Measurements from ENCODE around the gene UVSSA. TPM values are rescaled to one million over a fixed set of nuclear protein-coding genes. Genes with fewer than 3 reads are reported as not detected.
A peak's percentile ranks its signal among the peaks of the same experiment; 100 is the strongest.

Gene UVSSA
- total RNA-seq, 1 experiment from 2014 or later: 40.4 TPM

DNA sequence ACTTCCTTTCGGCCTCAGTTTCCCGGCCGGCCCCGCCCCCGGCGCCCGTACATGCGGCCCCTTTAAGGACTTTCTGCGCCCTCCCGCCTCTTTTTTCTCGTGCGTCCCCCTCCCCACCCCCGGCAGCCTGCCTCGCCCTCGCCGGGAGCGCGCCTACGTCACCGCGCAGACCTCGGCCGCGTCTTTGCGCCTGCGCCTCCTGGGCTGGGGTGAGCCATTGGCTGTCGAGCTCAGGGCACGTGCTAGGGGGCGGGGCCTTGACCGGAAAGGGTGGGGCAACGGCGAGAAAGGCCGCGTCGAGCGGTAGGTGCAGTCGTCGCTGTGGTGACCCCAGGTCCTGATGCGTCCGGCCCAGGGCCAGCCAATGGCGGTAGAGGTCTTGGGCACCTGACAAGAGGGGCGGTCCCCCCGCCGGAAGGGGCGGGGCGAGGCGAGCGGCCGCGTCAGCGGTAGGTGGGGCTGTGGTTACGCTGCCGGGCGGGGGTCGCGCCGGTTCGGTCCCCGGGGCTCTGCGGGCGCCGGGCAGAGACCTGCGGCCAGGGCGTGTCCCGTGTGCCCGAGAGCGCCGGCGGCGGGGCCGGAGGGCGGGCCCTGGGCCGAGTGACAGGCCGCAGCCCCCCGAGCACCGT is at the start of gene UVSSA (continued):
- TF ChIP-seq CBFB (CRISPR knock-in tag; IDR thresholded peaks at IDR 0.05; ENCODE audit: low read depth) (0 out of 2 replicates have a peak, but pooled peaks have one; percentile 20), ESRRA (CRISPR knock-in tag; IDR thresholded peaks at IDR 0.05; ENCODE audit: borderline replicate concordance) (no peak), CREM (CRISPR knock-in tag; IDR thresholded peaks at IDR 0.05) (peak; percentile 84), JAZF1 (CRISPR knock-in tag; IDR thresholded peaks at IDR 0.05) (no peak), SP1 (CRISPR knock-in tag; conservative IDR thresholded peaks at IDR 0.05) (peak; percentile 100), FOXP1 (CRISPR knock-in tag; IDR thresholded peaks at IDR 0.05; ENCODE audit: borderline replicate concordance) (peak; percentile 64)
- TF ChIP-seq, protein P1, sequence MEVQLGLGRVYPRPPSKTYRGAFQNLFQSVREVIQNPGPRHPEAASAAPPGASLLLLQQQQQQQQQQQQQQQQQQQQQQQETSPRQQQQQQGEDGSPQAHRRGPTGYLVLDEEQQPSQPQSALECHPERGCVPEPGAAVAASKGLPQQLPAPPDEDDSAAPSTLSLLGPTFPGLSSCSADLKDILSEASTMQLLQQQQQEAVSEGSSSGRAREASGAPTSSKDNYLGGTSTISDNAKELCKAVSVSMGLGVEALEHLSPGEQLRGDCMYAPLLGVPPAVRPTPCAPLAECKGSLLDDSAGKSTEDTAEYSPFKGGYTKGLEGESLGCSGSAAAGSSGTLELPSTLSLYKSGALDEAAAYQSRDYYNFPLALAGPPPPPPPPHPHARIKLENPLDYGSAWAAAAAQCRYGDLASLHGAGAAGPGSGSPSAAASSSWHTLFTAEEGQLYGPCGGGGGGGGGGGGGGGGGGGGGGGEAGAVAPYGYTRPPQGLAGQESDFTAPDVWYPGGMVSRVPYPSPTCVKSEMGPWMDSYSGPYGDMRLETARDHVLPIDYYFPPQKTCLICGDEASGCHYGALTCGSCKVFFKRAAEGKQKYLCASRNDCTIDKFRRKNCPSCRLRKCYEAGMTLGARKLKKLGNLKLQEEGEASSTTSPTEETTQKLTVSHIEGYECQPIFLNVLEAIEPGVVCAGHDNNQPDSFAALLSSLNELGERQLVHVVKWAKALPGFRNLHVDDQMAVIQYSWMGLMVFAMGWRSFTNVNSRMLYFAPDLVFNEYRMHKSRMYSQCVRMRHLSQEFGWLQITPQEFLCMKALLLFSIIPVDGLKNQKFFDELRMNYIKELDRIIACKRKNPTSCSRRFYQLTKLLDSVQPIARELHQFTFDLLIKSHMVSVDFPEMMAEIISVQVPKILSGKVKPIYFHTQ (CRISPR knock-in tag; IDR thresholded peaks at IDR 0.05): no peak
- TF ChIP-seq, protein P2, sequence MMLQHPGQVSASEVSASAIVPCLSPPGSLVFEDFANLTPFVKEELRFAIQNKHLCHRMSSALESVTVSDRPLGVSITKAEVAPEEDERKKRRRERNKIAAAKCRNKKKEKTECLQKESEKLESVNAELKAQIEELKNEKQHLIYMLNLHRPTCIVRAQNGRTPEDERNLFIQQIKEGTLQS (CRISPR knock-in tag; conservative IDR thresholded peaks at IDR 0.05): no peak
- TF ChIP-seq, protein P3, sequence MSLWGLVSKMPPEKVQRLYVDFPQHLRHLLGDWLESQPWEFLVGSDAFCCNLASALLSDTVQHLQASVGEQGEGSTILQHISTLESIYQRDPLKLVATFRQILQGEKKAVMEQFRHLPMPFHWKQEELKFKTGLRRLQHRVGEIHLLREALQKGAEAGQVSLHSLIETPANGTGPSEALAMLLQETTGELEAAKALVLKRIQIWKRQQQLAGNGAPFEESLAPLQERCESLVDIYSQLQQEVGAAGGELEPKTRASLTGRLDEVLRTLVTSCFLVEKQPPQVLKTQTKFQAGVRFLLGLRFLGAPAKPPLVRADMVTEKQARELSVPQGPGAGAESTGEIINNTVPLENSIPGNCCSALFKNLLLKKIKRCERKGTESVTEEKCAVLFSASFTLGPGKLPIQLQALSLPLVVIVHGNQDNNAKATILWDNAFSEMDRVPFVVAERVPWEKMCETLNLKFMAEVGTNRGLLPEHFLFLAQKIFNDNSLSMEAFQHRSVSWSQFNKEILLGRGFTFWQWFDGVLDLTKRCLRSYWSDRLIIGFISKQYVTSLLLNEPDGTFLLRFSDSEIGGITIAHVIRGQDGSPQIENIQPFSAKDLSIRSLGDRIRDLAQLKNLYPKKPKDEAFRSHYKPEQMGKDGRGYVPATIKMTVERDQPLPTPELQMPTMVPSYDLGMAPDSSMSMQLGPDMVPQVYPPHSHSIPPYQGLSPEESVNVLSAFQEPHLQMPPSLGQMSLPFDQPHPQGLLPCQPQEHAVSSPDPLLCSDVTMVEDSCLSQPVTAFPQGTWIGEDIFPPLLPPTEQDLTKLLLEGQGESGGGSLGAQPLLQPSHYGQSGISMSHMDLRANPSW (CRISPR knock-in tag; conservative IDR thresholded peaks at IDR 0.05; ENCODE audit: low read depth): no peak
- TF ChIP-seq, protein P4, sequence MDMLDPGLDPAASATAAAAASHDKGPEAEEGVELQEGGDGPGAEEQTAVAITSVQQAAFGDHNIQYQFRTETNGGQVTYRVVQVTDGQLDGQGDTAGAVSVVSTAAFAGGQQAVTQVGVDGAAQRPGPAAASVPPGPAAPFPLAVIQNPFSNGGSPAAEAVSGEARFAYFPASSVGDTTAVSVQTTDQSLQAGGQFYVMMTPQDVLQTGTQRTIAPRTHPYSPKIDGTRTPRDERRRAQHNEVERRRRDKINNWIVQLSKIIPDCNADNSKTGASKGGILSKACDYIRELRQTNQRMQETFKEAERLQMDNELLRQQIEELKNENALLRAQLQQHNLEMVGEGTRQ (CRISPR knock-in tag; IDR thresholded peaks at IDR 0.05): peak; percentile 98
- TF ChIP-seq, protein P5, sequence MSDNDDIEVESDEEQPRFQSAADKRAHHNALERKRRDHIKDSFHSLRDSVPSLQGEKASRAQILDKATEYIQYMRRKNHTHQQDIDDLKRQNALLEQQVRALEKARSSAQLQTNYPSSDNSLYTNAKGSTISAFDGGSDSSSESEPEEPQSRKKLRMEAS (CRISPR knock-in tag; IDR thresholded peaks at IDR 0.05): peak; percentile 92

DNA sequence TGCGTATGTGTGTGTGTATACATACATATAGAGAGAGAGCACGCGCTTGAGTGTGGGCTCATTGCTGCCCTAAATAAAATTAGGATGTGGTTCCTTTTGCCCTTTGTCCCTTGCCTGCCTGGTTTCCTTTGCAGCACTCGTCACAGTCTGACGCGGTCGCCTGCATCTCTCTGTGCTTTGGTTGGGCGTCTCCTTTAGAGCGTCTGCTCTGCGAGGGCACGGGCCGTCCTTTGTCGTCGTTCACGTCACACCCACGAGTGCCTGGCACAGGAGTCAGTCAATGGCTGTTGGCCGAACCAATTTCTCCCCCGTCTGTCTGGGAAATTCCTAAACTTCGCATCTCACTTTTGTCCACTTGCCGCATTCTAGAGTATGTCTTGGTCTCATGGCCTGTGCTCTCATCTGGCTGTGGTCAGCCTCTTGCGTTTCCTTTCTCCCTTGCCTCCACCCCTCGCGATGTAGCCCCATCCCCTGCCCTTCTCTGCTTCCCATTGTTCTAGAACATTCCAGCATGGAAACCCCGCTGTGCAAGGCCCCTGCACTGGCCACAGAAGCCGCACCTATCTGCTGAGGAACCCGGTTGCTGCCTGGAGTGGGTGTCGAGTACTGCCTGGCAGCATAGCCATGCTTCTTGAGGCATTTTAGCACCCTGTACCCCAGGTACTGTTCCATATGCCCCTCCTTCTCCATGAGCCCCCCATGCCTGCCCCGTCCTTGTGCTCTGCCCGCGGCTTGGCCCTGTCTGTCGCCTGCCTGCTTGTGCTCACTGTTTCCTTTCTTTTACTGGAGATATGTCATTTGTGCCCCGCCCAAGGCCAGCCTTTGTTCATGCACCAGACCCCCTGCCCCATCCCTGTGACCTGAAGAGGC is 49.3 kb upstream of the UVSSA start:
- Mint-ChIP-seq H3K9me3 (no peaks in the 10 kb centered on the region), H3K27me3 (ENCODE audit: low read depth) (no peaks in the 10 kb centered on the region), H3K4me3 (no peak overlapping the region), H3K4me1 (peaks cover 33% of the 10 kb centered on the region), H3K36me3 (peaks cover 28% of the 10 kb centered on the region), H3K27ac (peak overlapping the region; percentile 91)
- POLR2A ChIA-PET: no interaction called here
- ATAC-seq (peak; percentile 45), DNase-seq (ENCODE audit: low spot score) (peak; percentile 63)
- CTCF ChIA-PET: no interaction called here
- TF ChIP-seq, protein P6, sequence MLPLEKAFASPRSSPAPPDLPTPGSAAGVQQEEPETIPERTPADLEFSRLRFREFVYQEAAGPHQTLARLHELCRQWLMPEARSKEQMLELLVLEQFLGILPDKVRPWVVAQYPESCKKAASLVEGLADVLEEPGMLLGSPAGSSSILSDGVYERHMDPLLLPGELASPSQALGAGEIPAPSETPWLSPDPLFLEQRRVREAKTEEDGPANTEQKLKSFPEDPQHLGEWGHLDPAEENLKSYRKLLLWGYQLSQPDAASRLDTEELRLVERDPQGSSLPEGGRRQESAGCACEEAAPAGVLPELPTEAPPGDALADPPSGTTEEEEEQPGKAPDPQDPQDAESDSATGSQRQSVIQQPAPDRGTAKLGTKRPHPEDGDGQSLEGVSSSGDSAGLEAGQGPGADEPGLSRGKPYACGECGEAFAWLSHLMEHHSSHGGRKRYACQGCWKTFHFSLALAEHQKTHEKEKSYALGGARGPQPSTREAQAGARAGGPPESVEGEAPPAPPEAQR (CRISPR knock-in tag; IDR thresholded peaks at IDR 0.05): no peak
- TF ChIP-seq ZNF219 (CRISPR knock-in tag; IDR thresholded peaks at IDR 0.05; ENCODE audit: borderline replicate concordance): no peak
- TF ChIP-seq, protein P7, sequence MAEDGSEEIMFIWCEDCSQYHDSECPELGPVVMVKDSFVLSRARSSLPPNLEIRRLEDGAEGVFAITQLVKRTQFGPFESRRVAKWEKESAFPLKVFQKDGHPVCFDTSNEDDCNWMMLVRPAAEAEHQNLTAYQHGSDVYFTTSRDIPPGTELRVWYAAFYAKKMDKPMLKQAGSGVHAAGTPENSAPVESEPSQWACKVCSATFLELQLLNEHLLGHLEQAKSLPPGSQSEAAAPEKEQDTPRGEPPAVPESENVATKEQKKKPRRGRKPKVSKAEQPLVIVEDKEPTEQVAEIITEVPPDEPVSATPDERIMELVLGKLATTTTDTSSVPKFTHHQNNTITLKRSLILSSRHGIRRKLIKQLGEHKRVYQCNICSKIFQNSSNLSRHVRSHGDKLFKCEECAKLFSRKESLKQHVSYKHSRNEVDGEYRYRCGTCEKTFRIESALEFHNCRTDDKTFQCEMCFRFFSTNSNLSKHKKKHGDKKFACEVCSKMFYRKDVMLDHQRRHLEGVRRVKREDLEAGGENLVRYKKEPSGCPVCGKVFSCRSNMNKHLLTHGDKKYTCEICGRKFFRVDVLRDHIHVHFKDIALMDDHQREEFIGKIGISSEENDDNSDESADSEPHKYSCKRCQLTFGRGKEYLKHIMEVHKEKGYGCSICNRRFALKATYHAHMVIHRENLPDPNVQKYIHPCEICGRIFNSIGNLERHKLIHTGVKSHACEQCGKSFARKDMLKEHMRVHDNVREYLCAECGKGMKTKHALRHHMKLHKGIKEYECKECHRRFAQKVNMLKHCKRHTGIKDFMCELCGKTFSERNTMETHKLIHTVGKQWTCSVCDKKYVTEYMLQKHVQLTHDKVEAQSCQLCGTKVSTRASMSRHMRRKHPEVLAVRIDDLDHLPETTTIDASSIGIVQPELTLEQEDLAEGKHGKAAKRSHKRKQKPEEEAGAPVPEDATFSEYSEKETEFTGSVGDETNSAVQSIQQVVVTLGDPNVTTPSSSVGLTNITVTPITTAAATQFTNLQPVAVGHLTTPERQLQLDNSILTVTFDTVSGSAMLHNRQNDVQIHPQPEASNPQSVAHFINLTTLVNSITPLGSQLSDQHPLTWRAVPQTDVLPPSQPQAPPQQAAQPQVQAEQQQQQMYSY (CRISPR knock-in tag; IDR thresholded peaks at IDR 0.05): no peak
- TF ChIP-seq, protein P8, sequence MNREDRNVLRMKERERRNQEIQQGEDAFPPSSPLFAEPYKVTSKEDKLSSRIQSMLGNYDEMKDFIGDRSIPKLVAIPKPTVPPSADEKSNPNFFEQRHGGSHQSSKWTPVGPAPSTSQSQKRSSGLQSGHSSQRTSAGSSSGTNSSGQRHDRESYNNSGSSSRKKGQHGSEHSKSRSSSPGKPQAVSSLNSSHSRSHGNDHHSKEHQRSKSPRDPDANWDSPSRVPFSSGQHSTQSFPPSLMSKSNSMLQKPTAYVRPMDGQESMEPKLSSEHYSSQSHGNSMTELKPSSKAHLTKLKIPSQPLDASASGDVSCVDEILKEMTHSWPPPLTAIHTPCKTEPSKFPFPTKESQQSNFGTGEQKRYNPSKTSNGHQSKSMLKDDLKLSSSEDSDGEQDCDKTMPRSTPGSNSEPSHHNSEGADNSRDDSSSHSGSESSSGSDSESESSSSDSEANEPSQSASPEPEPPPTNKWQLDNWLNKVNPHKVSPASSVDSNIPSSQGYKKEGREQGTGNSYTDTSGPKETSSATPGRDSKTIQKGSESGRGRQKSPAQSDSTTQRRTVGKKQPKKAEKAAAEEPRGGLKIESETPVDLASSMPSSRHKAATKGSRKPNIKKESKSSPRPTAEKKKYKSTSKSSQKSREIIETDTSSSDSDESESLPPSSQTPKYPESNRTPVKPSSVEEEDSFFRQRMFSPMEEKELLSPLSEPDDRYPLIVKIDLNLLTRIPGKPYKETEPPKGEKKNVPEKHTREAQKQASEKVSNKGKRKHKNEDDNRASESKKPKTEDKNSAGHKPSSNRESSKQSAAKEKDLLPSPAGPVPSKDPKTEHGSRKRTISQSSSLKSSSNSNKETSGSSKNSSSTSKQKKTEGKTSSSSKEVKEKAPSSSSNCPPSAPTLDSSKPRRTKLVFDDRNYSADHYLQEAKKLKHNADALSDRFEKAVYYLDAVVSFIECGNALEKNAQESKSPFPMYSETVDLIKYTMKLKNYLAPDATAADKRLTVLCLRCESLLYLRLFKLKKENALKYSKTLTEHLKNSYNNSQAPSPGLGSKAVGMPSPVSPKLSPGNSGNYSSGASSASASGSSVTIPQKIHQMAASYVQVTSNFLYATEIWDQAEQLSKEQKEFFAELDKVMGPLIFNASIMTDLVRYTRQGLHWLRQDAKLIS (CRISPR knock-in tag; IDR thresholded peaks at IDR 0.05; ENCODE audit: borderline replicate concordance): no peak
